ENCODE results near the gene ANO2. TPM values are rescaled to one million over a fixed set of nuclear protein-coding genes. Genes with fewer than 3 reads are reported as not detected.

ANO2 gene
- total and polyA plus RNA-seq, 4 donors, result 0.03 to 0.25 (median 0.15) TPM

DNA sequence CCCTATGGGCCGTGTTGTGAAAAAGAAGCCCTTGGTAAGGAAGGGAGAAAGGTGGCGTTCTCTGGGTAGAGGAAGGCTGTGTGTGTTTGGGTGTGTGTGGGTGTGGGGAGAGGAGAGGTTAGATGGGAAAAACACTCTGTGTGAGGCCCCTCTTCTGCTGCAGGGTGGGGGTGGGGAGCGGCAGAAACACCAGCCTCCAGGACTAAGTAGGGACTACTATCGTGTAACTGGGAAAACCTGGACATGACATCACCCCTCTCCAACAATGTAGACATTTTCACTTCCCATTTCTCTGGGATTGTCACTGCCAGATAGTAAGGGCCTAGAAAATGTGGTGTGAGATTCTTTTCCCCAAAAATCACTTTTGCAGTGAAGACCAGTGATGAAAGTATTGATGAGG, 308.2 kb downstream of the ANO2 start (continued):
- TF ChIP-seq, protein P1, sequence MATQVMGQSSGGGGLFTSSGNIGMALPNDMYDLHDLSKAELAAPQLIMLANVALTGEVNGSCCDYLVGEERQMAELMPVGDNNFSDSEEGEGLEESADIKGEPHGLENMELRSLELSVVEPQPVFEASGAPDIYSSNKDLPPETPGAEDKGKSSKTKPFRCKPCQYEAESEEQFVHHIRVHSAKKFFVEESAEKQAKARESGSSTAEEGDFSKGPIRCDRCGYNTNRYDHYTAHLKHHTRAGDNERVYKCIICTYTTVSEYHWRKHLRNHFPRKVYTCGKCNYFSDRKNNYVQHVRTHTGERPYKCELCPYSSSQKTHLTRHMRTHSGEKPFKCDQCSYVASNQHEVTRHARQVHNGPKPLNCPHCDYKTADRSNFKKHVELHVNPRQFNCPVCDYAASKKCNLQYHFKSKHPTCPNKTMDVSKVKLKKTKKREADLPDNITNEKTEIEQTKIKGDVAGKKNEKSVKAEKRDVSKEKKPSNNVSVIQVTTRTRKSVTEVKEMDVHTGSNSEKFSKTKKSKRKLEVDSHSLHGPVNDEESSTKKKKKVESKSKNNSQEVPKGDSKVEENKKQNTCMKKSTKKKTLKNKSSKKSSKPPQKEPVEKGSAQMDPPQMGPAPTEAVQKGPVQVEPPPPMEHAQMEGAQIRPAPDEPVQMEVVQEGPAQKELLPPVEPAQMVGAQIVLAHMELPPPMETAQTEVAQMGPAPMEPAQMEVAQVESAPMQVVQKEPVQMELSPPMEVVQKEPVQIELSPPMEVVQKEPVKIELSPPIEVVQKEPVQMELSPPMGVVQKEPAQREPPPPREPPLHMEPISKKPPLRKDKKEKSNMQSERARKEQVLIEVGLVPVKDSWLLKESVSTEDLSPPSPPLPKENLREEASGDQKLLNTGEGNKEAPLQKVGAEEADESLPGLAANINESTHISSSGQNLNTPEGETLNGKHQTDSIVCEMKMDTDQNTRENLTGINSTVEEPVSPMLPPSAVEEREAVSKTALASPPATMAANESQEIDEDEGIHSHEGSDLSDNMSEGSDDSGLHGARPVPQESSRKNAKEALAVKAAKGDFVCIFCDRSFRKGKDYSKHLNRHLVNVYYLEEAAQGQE (IDR thresholded peaks at IDR 0.05), result no peak
- no peak for TF ChIP-seq TAF1 (conservative IDR thresholded peaks at IDR 0.05)

DNA sequence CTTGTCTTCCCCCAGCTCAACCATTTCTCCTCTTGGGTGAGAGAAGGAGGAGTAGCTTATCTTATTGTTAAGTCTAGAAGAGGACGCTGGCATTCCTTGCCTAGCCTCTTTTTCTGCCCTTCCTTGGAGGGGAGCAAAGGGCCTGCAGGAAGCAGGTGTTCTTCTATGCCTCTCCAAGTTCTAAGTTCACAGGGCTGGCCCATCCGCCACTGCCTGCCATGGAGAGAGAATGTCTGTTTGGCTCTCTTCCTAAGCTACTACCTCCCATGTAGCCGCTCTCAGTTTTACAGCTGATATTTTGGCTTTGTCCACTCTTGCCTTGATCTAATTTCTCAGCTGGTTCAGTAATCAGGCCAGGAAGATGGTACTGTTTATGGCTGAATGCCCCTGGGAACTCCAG, 312.0 kb downstream of the ANO2 start:
- DNase-seq (ENCODE audit: low spot score), result no peak
- H3K27ac ChIP-seq (ENCODE audit: low read depth in 1 of 2, low read length in 2 of 2), result no peak overlapping the region
- H3K4me1 ChIP-seq (ENCODE audit: control insufficient read depth in 4 of 4, insufficient read depth in 4 of 4, low read length in 3 of 4), result no peaks in the 10 kb centered on the region
- no peak for TF ChIP-seq HNF4A (conservative IDR thresholded peaks at IDR 0.05)
- TF ChIP-seq TAF1 (conservative IDR thresholded peaks at IDR 0.05), result no peak
- no peak for TF ChIP-seq RXRA (IDR thresholded peaks at IDR 0.05)
- no peak for TF ChIP-seq SP1 (IDR thresholded peaks at IDR 0.05)
- TF ChIP-seq FOXA2 (IDR thresholded peaks at IDR 0.05), result no peak
- TF ChIP-seq, protein P2, sequence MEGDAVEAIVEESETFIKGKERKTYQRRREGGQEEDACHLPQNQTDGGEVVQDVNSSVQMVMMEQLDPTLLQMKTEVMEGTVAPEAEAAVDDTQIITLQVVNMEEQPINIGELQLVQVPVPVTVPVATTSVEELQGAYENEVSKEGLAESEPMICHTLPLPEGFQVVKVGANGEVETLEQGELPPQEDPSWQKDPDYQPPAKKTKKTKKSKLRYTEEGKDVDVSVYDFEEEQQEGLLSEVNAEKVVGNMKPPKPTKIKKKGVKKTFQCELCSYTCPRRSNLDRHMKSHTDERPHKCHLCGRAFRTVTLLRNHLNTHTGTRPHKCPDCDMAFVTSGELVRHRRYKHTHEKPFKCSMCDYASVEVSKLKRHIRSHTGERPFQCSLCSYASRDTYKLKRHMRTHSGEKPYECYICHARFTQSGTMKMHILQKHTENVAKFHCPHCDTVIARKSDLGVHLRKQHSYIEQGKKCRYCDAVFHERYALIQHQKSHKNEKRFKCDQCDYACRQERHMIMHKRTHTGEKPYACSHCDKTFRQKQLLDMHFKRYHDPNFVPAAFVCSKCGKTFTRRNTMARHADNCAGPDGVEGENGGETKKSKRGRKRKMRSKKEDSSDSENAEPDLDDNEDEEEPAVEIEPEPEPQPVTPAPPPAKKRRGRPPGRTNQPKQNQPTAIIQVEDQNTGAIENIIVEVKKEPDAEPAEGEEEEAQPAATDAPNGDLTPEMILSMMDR (IDR thresholded peaks at IDR 0.05; ENCODE audit: low read depth, low read length, missing input control), result no peak
- TF ChIP-seq NR2F2 (IDR thresholded peaks at IDR 0.05), result no peak
- TF ChIP-seq FOXA1 (IDR thresholded peaks at IDR 0.05), result no peak
- TF ChIP-seq GABPA (IDR thresholded peaks at IDR 0.05 in 1 of 2, conservative IDR thresholded peaks at IDR 0.05 in 1 of 2), result no peak
- no peak for TF ChIP-seq RAD21 (IDR thresholded peaks at IDR 0.05)
- TF ChIP-seq, protein P3, sequence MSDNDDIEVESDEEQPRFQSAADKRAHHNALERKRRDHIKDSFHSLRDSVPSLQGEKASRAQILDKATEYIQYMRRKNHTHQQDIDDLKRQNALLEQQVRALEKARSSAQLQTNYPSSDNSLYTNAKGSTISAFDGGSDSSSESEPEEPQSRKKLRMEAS (IDR thresholded peaks at IDR 0.05), result no peak
- TF ChIP-seq YY1 (IDR thresholded peaks at IDR 0.05), result no peak
- TF ChIP-seq, protein P4, sequence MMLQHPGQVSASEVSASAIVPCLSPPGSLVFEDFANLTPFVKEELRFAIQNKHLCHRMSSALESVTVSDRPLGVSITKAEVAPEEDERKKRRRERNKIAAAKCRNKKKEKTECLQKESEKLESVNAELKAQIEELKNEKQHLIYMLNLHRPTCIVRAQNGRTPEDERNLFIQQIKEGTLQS (IDR thresholded peaks at IDR 0.05), result no peak
- TF ChIP-seq, protein P5, sequence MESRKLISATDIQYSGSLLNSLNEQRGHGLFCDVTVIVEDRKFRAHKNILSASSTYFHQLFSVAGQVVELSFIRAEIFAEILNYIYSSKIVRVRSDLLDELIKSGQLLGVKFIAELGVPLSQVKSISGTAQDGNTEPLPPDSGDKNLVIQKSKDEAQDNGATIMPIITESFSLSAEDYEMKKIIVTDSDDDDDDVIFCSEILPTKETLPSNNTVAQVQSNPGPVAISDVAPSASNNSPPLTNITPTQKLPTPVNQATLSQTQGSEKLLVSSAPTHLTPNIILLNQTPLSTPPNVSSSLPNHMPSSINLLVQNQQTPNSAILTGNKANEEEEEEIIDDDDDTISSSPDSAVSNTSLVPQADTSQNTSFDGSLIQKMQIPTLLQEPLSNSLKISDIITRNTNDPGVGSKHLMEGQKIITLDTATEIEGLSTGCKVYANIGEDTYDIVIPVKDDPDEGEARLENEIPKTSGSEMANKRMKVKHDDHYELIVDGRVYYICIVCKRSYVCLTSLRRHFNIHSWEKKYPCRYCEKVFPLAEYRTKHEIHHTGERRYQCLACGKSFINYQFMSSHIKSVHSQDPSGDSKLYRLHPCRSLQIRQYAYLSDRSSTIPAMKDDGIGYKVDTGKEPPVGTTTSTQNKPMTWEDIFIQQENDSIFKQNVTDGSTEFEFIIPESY (IDR thresholded peaks at IDR 0.05), result no peak
- TF ChIP-seq HNF4G (IDR thresholded peaks at IDR 0.05), result no peak
- TF ChIP-seq, protein P1 (IDR thresholded peaks at IDR 0.05), result no peak
- no peak for TF ChIP-seq EGR1 (IDR thresholded peaks at IDR 0.05; ENCODE audit: low read depth in 2 of 2)
- no peak for TF ChIP-seq JUND (IDR thresholded peaks at IDR 0.05)
- H3K4me3 ChIP-seq (ENCODE audit: low read depth in 1 of 3, low read length in 3 of 3), result no peak overlapping the region
- no peak overlapping the region for H3K9ac ChIP-seq (ENCODE audit: low read depth in 1 of 2, low read length in 2 of 2)
- H3K36me3 ChIP-seq (ENCODE audit: control insufficient read depth in 4 of 4, insufficient read depth in 3 of 4, low read depth in 1 of 4, low read length in 3 of 4), result no peaks in the 10 kb centered on the region
- peaks cover 0 to 6% (median 0%) of the 10 kb centered on the region in 4 donors for H3K27me3 ChIP-seq (ENCODE audit: control insufficient read depth in 4 of 4, insufficient read depth in 4 of 4, low read length in 3 of 4)
- WGBS, result 70% methylated on average over 3 of the region's 3 CpGs
- no peaks in the 10 kb centered on the region for H3K9me3 ChIP-seq (ENCODE audit: control insufficient read depth in 4 of 4, low read length in 3 of 4)

Data from liver (tissue), 9 donors.